HG03175 (cell line): ENCODE results near the gene LYSET.
"Not testable (repeated sequence)": the region's sequence is repeated elsewhere in the genome, so short reads cannot be mapped to it uniquely, and the experiment has no call there.

Source experiments
- ATAC-seq: cut with Tn5 transposase; IDR thresholded peaks from one replicate; pipeline ENCODE4 v1.9.1; 2021; ENCODE audit warnings: mild to moderate bottlenecking, moderate library complexity; ENCODE audit not compliant: unreplicated experiment

LYSET gene

GRCh38 chr14:93214598-93214997 is 29.5 kb downstream of the LYSET start:
- no peak for ATAC-seq

- ATAC-seq: peak; percentile 71
Observed at GRCh38 chr14:93219103-93219726, 34.1 kb downstream of the LYSET start.

GRCh38 chr14:93220509-93220908 is 35.4 kb downstream of the LYSET start:
- ATAC-seq: no peak

GRCh38 chr14:93223565-93223964 is 38.4 kb downstream of the LYSET start:
- ATAC-seq: no peak

- ATAC-seq: no peak
Observed at GRCh38 chr14:93228550-93228949, 43.4 kb downstream of the LYSET start.

- no peak for ATAC-seq
Observed at GRCh38 chr14:93230539-93230938, 45.4 kb downstream of the LYSET start.

GRCh38 chr14:93231129-93231979 is 46.2 kb downstream of the LYSET start:
- no peak for ATAC-seq

GRCh38 chr14:93232159-93232558 is 47.0 kb downstream of the LYSET start:
- no peak for ATAC-seq

GRCh38 chr14:93233078-93233477 is 48.0 kb downstream of the LYSET start:
- not testable (repeated sequence) for ATAC-seq

- no peak for ATAC-seq
Observed at GRCh38 chr14:93234798-93235197, 49.7 kb downstream of the LYSET start.
